Lower leg skin (tissue), 3 donors: ENCODE measurements around the gene NR3C2.

Source experiments
- POLR2A ChIP-seq, 2 donors: fragments of 450-650 bp; IDR thresholded peaks; one replicate each; pipeline ENCODE4 v1.6.1; 2016 to 2017; ENCODE audit warnings: antibody characterized with exemption in 2 of 2, mild to moderate bottlenecking in 1 of 2, moderate library complexity in 1 of 2
- TF ChIP-seq, protein P1 (sequence below), 3 donors: fragments of 450-650 bp; IDR thresholded peaks; one replicate each; pipeline ENCODE4 v1.5.1; 2016; ENCODE audit warnings: antibody characterized with exemption in 3 of 3, mild to moderate bottlenecking in 3 of 3, moderate library complexity in 2 of 3

DNA sequence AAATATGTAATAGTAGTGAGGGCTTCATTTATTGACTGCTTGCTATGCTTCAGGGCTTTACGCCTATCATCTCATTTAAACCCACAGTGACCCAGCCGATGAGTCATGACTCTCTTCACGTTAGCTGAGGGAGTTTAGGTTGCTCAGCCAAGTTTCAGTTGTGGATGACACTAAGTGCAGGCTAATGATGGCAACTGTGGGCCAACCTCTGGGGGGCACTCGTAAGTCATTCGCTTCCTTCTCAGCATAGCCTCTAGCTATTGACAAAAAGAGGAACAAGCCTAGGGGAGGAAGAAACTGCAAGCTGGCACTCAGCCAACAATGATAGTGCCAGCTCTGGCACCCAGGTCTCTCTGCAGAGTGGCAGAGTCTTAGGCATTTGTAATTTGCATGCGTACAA, 385.3 kb downstream of the NR3C2 start:
- TF ChIP-seq, protein P1, sequence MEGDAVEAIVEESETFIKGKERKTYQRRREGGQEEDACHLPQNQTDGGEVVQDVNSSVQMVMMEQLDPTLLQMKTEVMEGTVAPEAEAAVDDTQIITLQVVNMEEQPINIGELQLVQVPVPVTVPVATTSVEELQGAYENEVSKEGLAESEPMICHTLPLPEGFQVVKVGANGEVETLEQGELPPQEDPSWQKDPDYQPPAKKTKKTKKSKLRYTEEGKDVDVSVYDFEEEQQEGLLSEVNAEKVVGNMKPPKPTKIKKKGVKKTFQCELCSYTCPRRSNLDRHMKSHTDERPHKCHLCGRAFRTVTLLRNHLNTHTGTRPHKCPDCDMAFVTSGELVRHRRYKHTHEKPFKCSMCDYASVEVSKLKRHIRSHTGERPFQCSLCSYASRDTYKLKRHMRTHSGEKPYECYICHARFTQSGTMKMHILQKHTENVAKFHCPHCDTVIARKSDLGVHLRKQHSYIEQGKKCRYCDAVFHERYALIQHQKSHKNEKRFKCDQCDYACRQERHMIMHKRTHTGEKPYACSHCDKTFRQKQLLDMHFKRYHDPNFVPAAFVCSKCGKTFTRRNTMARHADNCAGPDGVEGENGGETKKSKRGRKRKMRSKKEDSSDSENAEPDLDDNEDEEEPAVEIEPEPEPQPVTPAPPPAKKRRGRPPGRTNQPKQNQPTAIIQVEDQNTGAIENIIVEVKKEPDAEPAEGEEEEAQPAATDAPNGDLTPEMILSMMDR (IDR thresholded peaks at IDR 0.05) = no peak
- TF ChIP-seq POLR2A (IDR thresholded peaks at IDR 0.05) = no peak
